ENCODE results near the gene EFNA1. TPM values are rescaled to one million over a fixed set of nuclear protein-coding genes. Genes with fewer than 3 reads are reported as not detected.

EFNA1 gene
- total and polyA plus RNA-seq, 2 of the 13 experiments (the other 11 are each of a cell fraction or from before 2014, with no cell fraction given): 81.8 to 874 TPM

DNA sequence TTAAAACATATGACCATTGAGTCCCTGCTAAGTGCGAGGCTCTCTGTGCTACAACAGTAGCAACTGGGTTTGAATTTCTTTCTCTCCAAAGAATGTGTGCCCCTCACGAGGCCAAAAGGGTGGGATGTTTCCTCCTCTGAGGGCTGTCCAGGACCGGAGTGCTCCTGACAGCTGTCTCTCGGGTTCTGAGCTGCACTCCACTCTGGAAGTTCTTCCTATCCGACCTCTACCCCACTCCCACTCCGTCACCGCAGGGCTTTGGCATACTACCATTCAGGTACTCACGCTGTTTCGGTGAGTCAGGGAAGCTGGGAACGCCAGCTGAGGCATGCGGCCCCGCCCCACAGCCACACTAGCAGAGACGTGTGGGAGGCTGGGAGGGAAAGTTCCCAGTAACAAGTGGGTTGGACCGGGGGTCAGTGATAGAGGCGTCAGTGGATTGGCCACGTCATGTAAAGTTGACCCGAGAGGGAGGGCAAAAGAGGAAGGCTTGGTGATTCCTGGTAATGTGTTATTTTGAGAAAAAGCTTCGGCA lies 7.3 kb downstream of the EFNA1 start (continued):
- TF ChIP-seq ZSCAN12 (CRISPR knock-in tag; IDR thresholded peaks at IDR 0.05) (peak; percentile 32; the same call in 1 of the 2 replicates), ZNF589 (CRISPR knock-in tag; conservative IDR thresholded peaks at IDR 0.05) (no peak), IRF2 (CRISPR knock-in tag; IDR thresholded peaks at IDR 0.05) (peak; percentile 50; the same call in 1 of the 2 replicates), RFXAP (CRISPR knock-in tag; IDR thresholded peaks at IDR 0.05; ENCODE audit: borderline replicate concordance) (0 out of 2 replicates have a peak, but pooled peaks have one; percentile 76), CHD2 (IDR thresholded peaks at IDR 0.05; ENCODE audit: low read depth, low read length) (no peak), SMAD1 (CRISPR knock-in tag; IDR thresholded peaks at IDR 0.05; ENCODE audit: borderline replicate concordance, low read depth) (no peak; the same call in 1 of the 2 replicates), KDM6A (CRISPR knock-in tag; IDR thresholded peaks at IDR 0.05; ENCODE audit: low read depth) (peak; percentile 15; the same call in 1 of the 2 replicates), ZNF556 (CRISPR knock-in tag; IDR thresholded peaks at IDR 0.05; ENCODE audit: borderline replicate concordance) (0 out of 2 replicates have a peak, but pooled peaks have one; percentile 4), KAT7 (CRISPR knock-in tag; IDR thresholded peaks at IDR 0.05; ENCODE audit: borderline replicate concordance) (0 out of 2 replicates have a peak, but pooled peaks have one; percentile 12), AGO2 (optimal IDR thresholded peaks at IDR 0.05; ENCODE audit: low read depth, low read length) (no peak), ZNF430 (CRISPR knock-in tag; IDR thresholded peaks at IDR 0.05) (no peak; the same call in 1 of the 2 replicates), EEA1 (CRISPR knock-in tag; IDR thresholded peaks at IDR 0.05; ENCODE audit: borderline replicate concordance) (peak; percentile 53; the same call in 1 of the 2 replicates), PHF20 (CRISPR knock-in tag; IDR thresholded peaks at IDR 0.05) (no peak), SATB2 (CRISPR knock-in tag; IDR thresholded peaks at IDR 0.05) (no peak)
- TF ChIP-seq, protein P1, sequence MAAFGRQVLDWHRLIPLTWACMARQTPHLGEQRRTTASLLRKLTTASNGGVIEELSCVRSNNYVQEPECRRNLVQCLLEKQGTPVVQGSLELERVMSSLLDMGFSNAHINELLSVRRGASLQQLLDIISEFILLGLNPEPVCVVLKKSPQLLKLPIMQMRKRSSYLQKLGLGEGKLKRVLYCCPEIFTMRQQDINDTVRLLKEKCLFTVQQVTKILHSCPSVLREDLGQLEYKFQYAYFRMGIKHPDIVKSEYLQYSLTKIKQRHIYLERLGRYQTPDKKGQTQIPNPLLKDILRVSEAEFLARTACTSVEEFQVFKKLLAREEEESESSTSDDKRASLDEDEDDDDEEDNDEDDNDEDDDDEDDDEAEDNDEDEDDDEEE (CRISPR knock-in tag; IDR thresholded peaks at IDR 0.05): no peak
- TF ChIP-seq, protein P2, sequence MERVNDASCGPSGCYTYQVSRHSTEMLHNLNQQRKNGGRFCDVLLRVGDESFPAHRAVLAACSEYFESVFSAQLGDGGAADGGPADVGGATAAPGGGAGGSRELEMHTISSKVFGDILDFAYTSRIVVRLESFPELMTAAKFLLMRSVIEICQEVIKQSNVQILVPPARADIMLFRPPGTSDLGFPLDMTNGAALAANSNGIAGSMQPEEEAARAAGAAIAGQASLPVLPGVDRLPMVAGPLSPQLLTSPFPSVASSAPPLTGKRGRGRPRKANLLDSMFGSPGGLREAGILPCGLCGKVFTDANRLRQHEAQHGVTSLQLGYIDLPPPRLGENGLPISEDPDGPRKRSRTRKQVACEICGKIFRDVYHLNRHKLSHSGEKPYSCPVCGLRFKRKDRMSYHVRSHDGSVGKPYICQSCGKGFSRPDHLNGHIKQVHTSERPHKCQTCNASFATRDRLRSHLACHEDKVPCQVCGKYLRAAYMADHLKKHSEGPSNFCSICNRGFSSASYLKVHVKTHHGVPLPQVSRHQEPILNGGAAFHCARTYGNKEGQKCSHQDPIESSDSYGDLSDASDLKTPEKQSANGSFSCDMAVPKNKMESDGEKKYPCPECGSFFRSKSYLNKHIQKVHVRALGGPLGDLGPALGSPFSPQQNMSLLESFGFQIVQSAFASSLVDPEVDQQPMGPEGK (CRISPR knock-in tag; IDR thresholded peaks at IDR 0.05): peak; percentile 69
- TF ChIP-seq, protein P3, sequence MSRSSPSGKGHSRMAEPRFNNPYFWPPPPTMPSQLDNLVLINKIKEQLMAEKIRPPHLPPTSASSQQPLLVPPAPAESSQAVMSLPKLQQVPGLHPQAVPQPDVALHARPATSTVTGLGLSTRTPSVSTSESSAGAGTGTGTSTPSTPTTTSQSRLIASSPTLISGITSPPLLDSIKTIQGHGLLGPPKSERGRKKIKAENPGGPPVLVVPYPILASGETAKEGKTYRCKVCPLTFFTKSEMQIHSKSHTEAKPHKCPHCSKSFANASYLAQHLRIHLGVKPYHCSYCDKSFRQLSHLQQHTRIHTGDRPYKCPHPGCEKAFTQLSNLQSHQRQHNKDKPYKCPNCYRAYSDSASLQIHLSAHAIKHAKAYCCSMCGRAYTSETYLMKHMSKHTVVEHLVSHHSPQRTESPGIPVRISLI (CRISPR knock-in tag; IDR thresholded peaks at IDR 0.05; ENCODE audit: borderline replicate concordance): no peak
- TF ChIP-seq, protein P4, sequence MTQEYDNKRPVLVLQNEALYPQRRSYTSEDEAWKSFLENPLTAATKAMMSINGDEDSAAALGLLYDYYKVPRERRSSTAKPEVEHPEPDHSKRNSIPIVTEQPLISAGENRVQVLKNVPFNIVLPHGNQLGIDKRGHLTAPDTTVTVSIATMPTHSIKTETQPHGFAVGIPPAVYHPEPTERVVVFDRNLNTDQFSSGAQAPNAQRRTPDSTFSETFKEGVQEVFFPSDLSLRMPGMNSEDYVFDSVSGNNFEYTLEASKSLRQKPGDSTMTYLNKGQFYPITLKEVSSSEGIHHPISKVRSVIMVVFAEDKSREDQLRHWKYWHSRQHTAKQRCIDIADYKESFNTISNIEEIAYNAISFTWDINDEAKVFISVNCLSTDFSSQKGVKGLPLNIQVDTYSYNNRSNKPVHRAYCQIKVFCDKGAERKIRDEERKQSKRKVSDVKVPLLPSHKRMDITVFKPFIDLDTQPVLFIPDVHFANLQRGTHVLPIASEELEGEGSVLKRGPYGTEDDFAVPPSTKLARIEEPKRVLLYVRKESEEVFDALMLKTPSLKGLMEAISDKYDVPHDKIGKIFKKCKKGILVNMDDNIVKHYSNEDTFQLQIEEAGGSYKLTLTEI (CRISPR knock-in tag; conservative IDR thresholded peaks at IDR 0.05): no peak
- TF ChIP-seq, protein P5, sequence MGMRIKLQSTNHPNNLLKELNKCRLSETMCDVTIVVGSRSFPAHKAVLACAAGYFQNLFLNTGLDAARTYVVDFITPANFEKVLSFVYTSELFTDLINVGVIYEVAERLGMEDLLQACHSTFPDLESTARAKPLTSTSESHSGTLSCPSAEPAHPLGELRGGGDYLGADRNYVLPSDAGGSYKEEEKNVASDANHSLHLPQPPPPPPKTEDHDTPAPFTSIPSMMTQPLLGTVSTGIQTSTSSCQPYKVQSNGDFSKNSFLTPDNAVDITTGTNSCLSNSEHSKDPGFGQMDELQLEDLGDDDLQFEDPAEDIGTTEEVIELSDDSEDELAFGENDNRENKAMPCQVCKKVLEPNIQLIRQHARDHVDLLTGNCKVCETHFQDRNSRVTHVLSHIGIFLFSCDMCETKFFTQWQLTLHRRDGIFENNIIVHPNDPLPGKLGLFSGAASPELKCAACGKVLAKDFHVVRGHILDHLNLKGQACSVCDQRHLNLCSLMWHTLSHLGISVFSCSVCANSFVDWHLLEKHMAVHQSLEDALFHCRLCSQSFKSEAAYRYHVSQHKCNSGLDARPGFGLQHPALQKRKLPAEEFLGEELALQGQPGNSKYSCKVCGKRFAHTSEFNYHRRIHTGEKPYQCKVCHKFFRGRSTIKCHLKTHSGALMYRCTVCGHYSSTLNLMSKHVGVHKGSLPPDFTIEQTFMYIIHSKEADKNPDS (CRISPR knock-in tag; IDR thresholded peaks at IDR 0.05): no peak
- TF ChIP-seq, protein P6, sequence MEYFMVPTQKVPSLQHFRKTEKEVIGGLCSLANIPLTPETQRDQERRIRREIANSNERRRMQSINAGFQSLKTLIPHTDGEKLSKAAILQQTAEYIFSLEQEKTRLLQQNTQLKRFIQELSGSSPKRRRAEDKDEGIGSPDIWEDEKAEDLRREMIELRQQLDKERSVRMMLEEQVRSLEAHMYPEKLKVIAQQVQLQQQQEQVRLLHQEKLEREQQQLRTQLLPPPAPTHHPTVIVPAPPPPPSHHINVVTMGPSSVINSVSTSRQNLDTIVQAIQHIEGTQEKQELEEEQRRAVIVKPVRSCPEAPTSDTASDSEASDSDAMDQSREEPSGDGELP (IDR thresholded peaks at IDR 0.05; ENCODE audit: borderline replicate concordance, low read depth): peak; percentile 95

Data from HepG2 (cell line).